Small intestine (tissue), 7 donors: Measurements from ENCODE around the gene DOCK1. TPM values are rescaled to one million over a fixed set of nuclear protein-coding genes. Genes with fewer than 3 reads are reported as not detected.

Source experiments
- DNase-seq, 2 donors: peaks; one replicate each; pipeline versions ENCODE4 v3.0.0 to v3.0.0-alpha.2; 2013
- FAIRE-seq: peaks from 2 replicates; lab custom pipeline; 2012; peaks lifted over from hg19 to GRCh38; lab: Jason Lieb, UNC
- H3K27ac ChIP-seq, 3 donors: one replicate each; pipeline ENCODE4 v1.5.1; 2013; ENCODE audit warnings: low read length in 2 of 3, mild to moderate bottlenecking in 2 of 3, control low read depth in 1 of 3, inconsistent platforms in 1 of 3, low read depth in 1 of 3, moderate library complexity in 1 of 3
- H3K27me3 ChIP-seq, 3 donors: one replicate each; pipeline ENCODE4 v1.6.1; 2013; ENCODE audit warnings: low read length in 3 of 3, inconsistent platforms in 1 of 3; ENCODE audit not compliant: control insufficient read depth in 3 of 3, insufficient read depth in 3 of 3
- H3K36me3 ChIP-seq, 3 donors: one replicate each; pipeline ENCODE4 v1.6.1; 2013; ENCODE audit warnings: low read length in 3 of 3, inconsistent platforms in 1 of 3, low read depth in 1 of 3, mild to moderate bottlenecking in 1 of 3, moderate library complexity in 1 of 3; ENCODE audit not compliant: control insufficient read depth in 3 of 3, insufficient read depth in 2 of 3
- H3K4me1 ChIP-seq, 3 donors: one replicate each; pipeline ENCODE4 v1.6.1; 2013; ENCODE audit warnings: low read length in 2 of 3, inconsistent platforms in 1 of 3, low read depth in 1 of 3, mild to moderate bottlenecking in 1 of 3, moderate library complexity in 1 of 3; ENCODE audit not compliant: control insufficient read depth in 3 of 3, insufficient read depth in 2 of 3
- H3K4me3 ChIP-seq, 3 donors: one replicate each; pipeline ENCODE4 v1.5.1; 2013; ENCODE audit warnings: low read length in 3 of 3, control low read depth in 1 of 3, inconsistent platforms in 1 of 3, low read depth in 1 of 3, mild to moderate bottlenecking in 1 of 3, moderate library complexity in 1 of 3
- H3K9me3 ChIP-seq, 2 donors: one replicate each; pipeline ENCODE4 v1.6.1; 2013; ENCODE audit warnings: low read depth in 1 of 2, low read length in 1 of 2; ENCODE audit not compliant: control insufficient read depth in 2 of 2, insufficient read depth in 1 of 2
- WGBS, 3 donors: extraction: QIAGEN DNeasy Blood & Tissue Kit; methylation state at CpG; one replicate each; pipeline ENCODE4 v1.1.7; 2013; 5-methylcytosine and 5-hydroxymethylcytosine counted together
- polyA plus RNA-seq, 4 donors: library from polyadenylated mRNA; stranded (reverse) in 3 of 4; unstranded in 1 of 4; fragments of 200-250 nt in 3 of 4; fragments of 120-200 nt in 1 of 4; gene quantifications; one replicate each; pipeline versions ENCODE4 v1.2.1 to v1.2.3, GENCODE V29; 2013
- donor health status: healthy with polysubstance abuse.
- donor health status: control.
- donor health status: control.
- donor health status: Bipolar disorder and iron deficiency.
- donor health status: healthy.

The DOCK1 gene
- polyA plus RNA-seq, 4 donors, result 16.8 to 27.0 (median 22.1) TPM

DNA sequence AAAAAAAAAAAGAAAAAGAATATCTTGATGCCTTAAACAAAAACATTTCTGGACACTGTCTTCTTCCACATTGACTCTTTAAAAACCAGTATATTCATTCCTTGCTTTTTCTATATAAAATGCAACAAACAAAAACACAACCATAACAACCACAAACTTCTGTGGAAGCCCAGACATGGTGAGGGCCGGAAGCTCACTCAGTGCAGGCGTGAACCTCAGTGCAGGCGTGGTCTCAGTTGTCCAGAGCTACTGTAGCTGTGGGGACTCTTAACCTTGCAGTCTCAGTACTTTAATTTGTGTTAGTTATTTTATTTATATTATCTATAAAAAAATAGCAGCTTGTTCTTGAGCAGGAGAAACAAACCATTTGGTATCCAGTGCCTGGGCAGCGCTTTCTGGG lies 131.8 kb downstream of the DOCK1 start:
- H3K4me3 ChIP-seq, result no peak overlapping the region
- DNase-seq, result no peak
- 91 to 95% (median 94%) methylated on average over 4 of the region's 4 CpGs for WGBS, 3 donors

DNA sequence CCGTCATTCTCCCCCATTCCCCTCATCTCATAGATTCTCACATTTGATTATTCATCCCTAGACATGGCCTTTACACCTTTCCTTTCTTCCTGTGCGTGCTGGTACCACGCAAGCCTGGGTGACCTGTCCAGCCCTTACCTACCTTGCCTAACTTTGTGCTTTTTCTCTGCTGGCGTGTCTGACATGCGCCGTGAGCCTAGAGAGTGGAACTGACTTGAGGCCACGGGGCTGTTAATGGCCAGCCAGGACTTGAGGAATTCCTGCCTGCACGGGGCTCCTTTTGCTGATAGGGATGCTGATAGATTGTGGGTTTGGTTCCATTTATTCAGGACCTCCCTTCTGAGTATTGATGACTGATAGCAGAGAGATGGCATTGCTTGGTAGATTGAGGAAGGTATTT lies 134.2 kb downstream of the DOCK1 start:
- Histone ChIP-seq H3K27ac (no peak overlapping the region), H3K4me3 (no peak overlapping the region), H3K4me1 (peaks cover 0 to 10% (median 3%) of the 10 kb centered on the region in 3 donors), H3K36me3 (peaks cover 2 to 57% (median 9%) of the 10 kb centered on the region in 3 donors), H3K27me3 (no peaks in the 10 kb centered on the region), H3K9me3 (no peaks in the 10 kb centered on the region)
- FAIRE-seq (no peak), DNase-seq (no peak)
- 92 to 95% (median 94%) methylated on average over 8 of the region's 8 CpGs for WGBS, 3 donors

More for the DNA sequence above, 131.8 kb downstream of the DOCK1 start:
- Histone ChIP-seq H3K27ac (no peak overlapping the region), H3K36me3 (peaks cover 2 to 61% (median 9%) of the 10 kb centered on the region in 3 donors), H3K4me1 (no peaks in the 10 kb centered on the region), H3K27me3 (no peaks in the 10 kb centered on the region), H3K9me3 (no peaks in the 10 kb centered on the region)
- no peak for FAIRE-seq

DNA sequence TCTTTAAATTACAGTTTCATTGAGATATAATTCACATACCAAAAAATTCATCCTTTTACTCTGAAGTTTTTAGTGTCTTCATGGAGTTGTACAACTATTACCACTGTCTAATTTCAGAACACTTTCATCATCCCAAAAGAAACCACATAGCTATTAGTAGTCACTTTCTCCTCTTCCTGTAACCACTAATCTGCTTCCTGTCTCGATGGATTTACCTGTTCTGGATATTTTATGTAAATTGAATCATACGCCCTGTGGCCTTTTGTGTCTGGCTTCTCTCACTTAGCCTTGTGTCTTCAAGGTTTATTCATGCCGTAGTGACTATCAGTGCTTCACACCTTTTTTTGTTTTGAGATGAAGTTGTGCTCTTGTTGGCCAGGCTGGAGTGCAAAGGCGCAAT lies 135.5 kb downstream of the DOCK1 start:
- DNase-seq (no peak), FAIRE-seq (no peak)
- WGBS, 3 donors, result 76 to 85% (median 77%) methylated on average over 4 of the region's 4 CpGs
- H3K36me3 ChIP-seq, result peaks cover 2 to 57% (median 9%) of the 10 kb centered on the region in 3 donors
- H3K4me1 ChIP-seq, result peaks cover 0 to 11% (median 3%) of the 10 kb centered on the region in 3 donors
- H3K27ac ChIP-seq, result no peak overlapping the region
- no peaks in the 10 kb centered on the region for H3K9me3 ChIP-seq
- no peaks in the 10 kb centered on the region for H3K27me3 ChIP-seq
- no peak overlapping the region for H3K4me3 ChIP-seq

DNA sequence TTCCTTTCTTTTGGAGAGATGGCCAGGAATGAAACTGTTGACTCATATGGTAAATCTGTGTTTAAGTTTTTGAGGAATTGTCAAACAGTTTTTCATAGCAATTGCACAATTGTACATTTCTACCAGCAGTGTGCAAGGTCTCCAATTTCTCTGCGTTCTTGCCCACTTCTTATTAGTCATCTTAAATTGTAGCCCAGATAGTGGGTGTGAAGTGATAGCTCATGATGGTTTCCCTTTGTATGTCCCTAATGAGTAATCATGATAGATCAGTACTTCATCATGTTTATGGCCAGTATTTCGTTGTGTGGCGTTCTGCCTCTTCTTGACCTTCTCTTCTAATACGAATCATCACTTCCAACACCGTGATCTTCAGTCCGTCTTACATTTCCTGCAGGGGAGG lies 136.3 kb downstream of the DOCK1 start:
- WGBS, 3 donors, result 67 to 78% (median 72%) methylated on average over 6 of the region's 6 CpGs
- Histone ChIP-seq H3K4me3 (no peak overlapping the region), H3K9me3 (no peaks in the 10 kb centered on the region), H3K36me3 (peaks cover 2 to 61% (median 9%) of the 10 kb centered on the region in 3 donors), H3K4me1 (peaks cover 0 to 11% (median 3%) of the 10 kb centered on the region in 3 donors), H3K27ac (no peak overlapping the region), H3K27me3 (no peaks in the 10 kb centered on the region)
- FAIRE-seq (no peak), DNase-seq (no peak)

DNA sequence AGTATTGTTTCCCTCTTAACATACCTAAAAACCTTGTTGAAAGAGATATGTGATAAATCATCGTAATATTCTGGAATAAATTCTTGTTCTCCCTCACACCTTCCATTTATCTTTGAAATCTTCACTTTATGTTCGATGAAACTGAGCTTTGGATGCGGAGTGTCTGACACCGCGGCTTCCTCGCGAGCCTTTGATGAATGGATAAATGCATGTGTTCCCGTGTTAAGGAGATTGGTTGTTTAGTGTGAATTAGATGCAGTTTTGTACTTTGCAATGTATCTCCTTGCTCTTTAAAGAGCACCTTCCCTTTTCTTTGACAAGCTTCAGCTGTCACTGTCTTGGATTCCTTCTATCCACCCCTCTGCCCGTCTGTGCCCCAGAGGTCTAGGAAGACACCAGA lies 138.1 kb downstream of the DOCK1 start:
- peak overlapping the region in 2 of 3 donors; percentile 60 to 63 for H3K27ac ChIP-seq
- H3K4me1 ChIP-seq, result peaks cover 0 to 11% (median 3%) of the 10 kb centered on the region in 3 donors
- no peaks in the 10 kb centered on the region for H3K9me3 ChIP-seq
- DNase-seq, result no peak
- 79 to 89% (median 88%) methylated on average over 9 of the region's 9 CpGs for WGBS, 3 donors
- H3K27me3 ChIP-seq, result no peaks in the 10 kb centered on the region
- peaks cover 0 to 51% (median 9%) of the 10 kb centered on the region in 3 donors for H3K36me3 ChIP-seq
- no peak for FAIRE-seq
- no peak overlapping the region for H3K4me3 ChIP-seq

DNA sequence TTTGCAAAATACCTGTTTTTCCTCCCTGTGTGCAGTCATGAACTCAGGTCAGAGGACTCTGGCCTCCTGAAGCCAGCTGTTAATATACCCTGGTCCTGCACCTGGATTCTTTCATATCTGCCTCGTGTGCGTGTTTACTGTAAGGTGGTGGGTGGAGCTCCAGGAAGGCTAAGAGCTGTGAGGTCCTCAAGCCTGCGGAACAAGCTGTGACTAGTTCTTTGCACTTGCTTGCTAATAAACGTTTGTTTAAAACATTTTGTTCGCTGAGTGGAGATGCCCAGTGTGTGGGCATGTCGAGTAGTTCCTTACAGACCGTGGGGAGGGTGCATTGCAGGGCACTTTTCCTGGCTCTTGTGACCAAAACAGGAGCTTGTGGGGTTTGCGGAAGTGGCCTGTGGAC lies 139.0 kb downstream of the DOCK1 start:
- no peaks in the 10 kb centered on the region for H3K27me3 ChIP-seq
- peak; percentile 80 to 88 for DNase-seq
- peaks cover 0 to 11% (median 3%) of the 10 kb centered on the region in 3 donors for H3K4me1 ChIP-seq
- H3K36me3 ChIP-seq, result peaks cover 0 to 48% (median 5%) of the 10 kb centered on the region in 3 donors
- H3K4me3 ChIP-seq, result no peak overlapping the region
- no peak for FAIRE-seq
- WGBS, 3 donors, result 20 to 59% (median 37%) methylated on average over 8 of the region's 8 CpGs
- peak overlapping the region in 1 of 3 donors; percentile 32 for H3K27ac ChIP-seq
- H3K9me3 ChIP-seq, result no peaks in the 10 kb centered on the region

DNA sequence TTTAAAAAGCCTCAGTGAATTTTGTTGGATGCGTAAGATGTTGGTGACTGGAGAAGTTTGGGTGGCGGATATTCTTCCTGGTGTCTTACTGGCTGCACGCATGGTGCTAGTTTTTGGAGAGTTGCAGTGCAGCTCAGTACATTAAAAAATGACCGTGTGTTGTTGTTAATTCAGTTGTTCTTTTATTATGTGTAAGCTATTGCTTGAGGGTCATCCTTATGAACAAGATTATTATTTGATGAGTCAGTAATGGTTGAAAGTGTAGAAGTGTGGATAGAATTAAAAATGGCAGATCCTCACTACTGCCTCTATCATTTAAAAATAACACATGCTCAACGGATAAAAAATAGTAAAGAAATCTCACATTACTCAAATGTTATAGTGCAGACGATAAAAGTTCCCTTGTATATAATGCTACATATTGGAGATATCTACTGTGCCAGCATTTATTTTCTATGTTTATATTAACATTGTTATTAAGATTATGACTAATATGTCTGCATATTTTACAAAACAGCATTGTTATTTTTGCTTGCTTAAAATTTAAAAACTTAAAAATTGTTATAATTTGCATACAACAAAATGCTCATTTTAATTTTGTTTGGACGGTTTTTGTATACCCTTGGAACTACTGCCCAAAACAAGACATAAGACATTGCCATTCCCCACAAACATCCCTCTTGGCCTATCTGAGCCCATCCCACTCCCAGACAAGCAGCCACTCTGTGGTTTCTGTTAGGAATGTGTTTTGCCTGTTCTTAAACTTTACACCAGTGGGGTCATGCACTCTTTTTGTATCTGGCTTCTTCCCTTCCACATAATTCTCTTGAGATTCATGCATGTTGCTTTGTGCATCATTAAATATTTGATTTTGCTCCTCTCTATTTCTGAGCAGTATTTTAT lies 142.0 kb downstream of the DOCK1 start:
- H3K4me3 ChIP-seq, result no peak overlapping the region
- no peaks in the 10 kb centered on the region for H3K27me3 ChIP-seq
- 81 to 94% (median 91%) methylated on average over 7 of the region's 7 CpGs for WGBS, 3 donors
- no peak overlapping the region for H3K27ac ChIP-seq
- H3K4me1 ChIP-seq, result peaks cover 0 to 11% (median 3%) of the 10 kb centered on the region in 3 donors
- peaks cover 0 to 28% (median 0%) of the 10 kb centered on the region in 3 donors for H3K36me3 ChIP-seq
- FAIRE-seq (no peak), DNase-seq (no peak)
- no peaks in the 10 kb centered on the region for H3K9me3 ChIP-seq

DNA sequence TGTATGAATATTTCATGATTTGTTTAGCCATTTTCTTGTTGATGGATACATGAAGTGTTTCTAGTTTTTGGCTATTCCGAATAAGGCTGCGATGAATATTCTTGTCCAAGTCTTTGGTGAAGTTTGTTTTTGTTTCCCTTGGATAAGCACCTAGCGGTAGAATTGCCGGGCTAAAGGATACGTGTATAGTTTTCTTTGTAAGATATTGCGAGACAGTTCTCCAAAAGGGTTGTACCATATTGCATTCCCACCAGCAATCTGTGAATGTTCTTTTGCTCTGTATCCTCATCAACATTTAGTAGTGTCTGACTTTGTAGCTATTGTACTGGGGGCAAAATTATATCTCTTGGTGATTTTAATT lies 142.6 kb downstream of the DOCK1 start:
- WGBS, 3 donors, result 81 to 92% (median 92%) methylated on average over 6 of the region's 6 CpGs
- Histone ChIP-seq H3K4me3 (no peak overlapping the region), H3K9me3 (no peaks in the 10 kb centered on the region), H3K27me3 (no peaks in the 10 kb centered on the region), H3K4me1 (peaks cover 0 to 11% (median 3%) of the 10 kb centered on the region in 3 donors), H3K27ac (no peak overlapping the region), H3K36me3 (peaks cover 0 to 27% (median 0%) of the 10 kb centered on the region in 3 donors)
- DNase-seq (no peak), FAIRE-seq (no peak)
